Heart left ventricle (tissue), 16 donors: ENCODE measurements around the gene CLSTN2. TPM values are rescaled to one million over a fixed set of nuclear protein-coding genes. Genes with fewer than 3 reads are reported as not detected.

Experiments used
- ATAC-seq, 4 donors: fragments of 200-7000 bp; cut with Tn5 transposase; one replicate each; pipeline ENCODE4 v1.9.1; 2020 to 2022; ENCODE audit warnings: moderate library complexity in 4 of 4, mild to moderate bottlenecking in 3 of 4, moderate number of reproducible peaks in 1 of 4
- DNase-seq, 5 donors: peaks; one replicate each; pipeline ENCODE4 v3.0.0-alpha.2; 2020
- H3K27ac ChIP-seq, 12 donors: fragments of 200-600 bp; sonication (generic) in 4 of 12; one replicate each; pipeline versions ENCODE4 v1.5.0 to v1.8.0; 2016 to 2022; ENCODE audit warnings: mild to moderate bottlenecking in 2 of 12
- H3K27me3 ChIP-seq, 9 donors: fragments of 200-600 bp; sonication (generic) in 2 of 9; one replicate each; pipeline versions ENCODE4 v1.5.1 to v1.8.0; 2016 to 2022; ENCODE audit warnings: mild to moderate bottlenecking in 3 of 9
- H3K36me3 ChIP-seq, 9 donors: fragments of 200-600 bp; sonication (generic) in 2 of 9; one replicate each; pipeline versions ENCODE4 v1.5.0 to v1.8.0; 2018 to 2022; ENCODE audit warnings: mild to moderate bottlenecking in 2 of 9
- H3K4me1 ChIP-seq, 12 donors: fragments of 200-600 bp; sonication (generic) in 4 of 12; one replicate each; pipeline versions ENCODE4 v1.5.0 to v1.8.0; 2016 to 2022; ENCODE audit warnings: mild to moderate bottlenecking in 3 of 12
- H3K4me3 ChIP-seq, 12 donors: fragments of 200-600 bp; sonication (generic) in 4 of 12; one replicate each; pipeline versions ENCODE4 v1.5.0 to v1.8.0; 2017 to 2022; ENCODE audit warnings: mild to moderate bottlenecking in 9 of 12, moderate library complexity in 4 of 12
- H3K9me3 ChIP-seq, 12 donors: fragments of 200-600 bp; sonication (generic) in 4 of 12; one replicate each; pipeline versions ENCODE4 v1.5.0 to v1.8.0; 2016 to 2022; ENCODE audit warnings: mild to moderate bottlenecking in 1 of 12
- CTCF ChIP-seq, 12 donors: fragments of 200-600 bp; sonication (generic) in 4 of 12; IDR thresholded peaks; one replicate each; pipeline versions ENCODE4 v1.5.0 to v1.8.0; 2018 to 2022; ENCODE audit warnings: antibody characterized with exemption in 12 of 12, mild to moderate bottlenecking in 5 of 12
- POLR2A ChIP-seq, 2 donors: fragments of 450-650 bp; IDR thresholded peaks; one replicate each; pipeline ENCODE4 v1.6.1; 2017; ENCODE audit warnings: antibody characterized with exemption in 2 of 2, mild to moderate bottlenecking in 2 of 2, moderate library complexity in 2 of 2
- WGBS, 4 donors: extraction: QIAGEN DNeasy Blood & Tissue Kit in 2 of 4; methylation state at CpG; one replicate each; pipeline versions ENCODE4 v1.1.5 to v1.1.7; 2013 to 2018; 5-methylcytosine and 5-hydroxymethylcytosine counted together
- intact Hi-C, 10 donors: fragments of 100-400 bp; cut with DNase I; formaldehyde crosslinking; loops; one replicate each; pipeline versions ENCODE4 v1.11.1 to v1.14.2; 2022
- polyA plus RNA-seq, 2 donors: library from polyadenylated mRNA; stranded (reverse); fragments of 200-250 nt; gene quantifications; one replicate each; pipeline ENCODE4 v1.2.3, GENCODE V29; 2013
- total RNA-seq, 9 donors: library from RNA; depleted of rRNA in 2 of 9; stranded (reverse); fragments of >200 nt in 2 of 9; fragmentation: NEBNext Ultra II Directional in 3 of 9; extraction: Animal tissue kit (Norgen Biotek cat#: 25700) in 3 of 9; gene quantifications; one replicate each; pipeline versions ENCODE4 v1.1.0 to v1.2.4, GENCODE V29; 2016 to 2023
- donor health status: ischemic (EF 13 %, LVEDD 7.1; RV severe dilation, severe dysfunction).
- donor health status: healthy with polysubstance abuse.
- donor health status: DM: no; HTN: yes; CAD: no.
- donor health status: DM: no; HTN: no; CAD: no.
- donor health status: ischemic (EF 25% LVEDD 6.9; RV normal size, moderate dysfunction).
- donor health status: ischemic (EF 25% LVEDD 5.7; RV mildly dilated, moderate dysfunction).
- donor health status: healthy.
- donor health status: DM: yes; HTN: yes; CAD: no.
- donor health status: ischemic (EF 35%, LVEDD 5.7; RV mildly dilated, moderate dysfunction).
- donor health status: nonischemic (EF 11% LVEDD 7.7; RV severe dilation, severe dysfunction).
- donor health status: DM: yes; HTN: yes; CAD: no.
- donor health status: PGD.
- donor health status: ischemic (EF 29% LVEDD 5.4; RV normal size, mild dysfunction).
- donor health status: nonischemic (EF 23%, LVEDD 6.1; RV moderate dilation, normal function).

CLSTN2 gene
- total and polyA plus RNA-seq, 11 donors, result 0.69 to 7.6 (median 3.9) TPM

- H3K9me3 ChIP-seq, result no peaks in the 10 kb centered on the region
- intact Hi-C loops, result no loop called here
- peaks cover 0 to 10% (median 0%) of the 10 kb centered on the region in 12 donors for H3K4me1 ChIP-seq
- 45 to 67% (median 63%) methylated on average over 1 of the region's 1 CpG for WGBS, 4 donors
- DNase-seq (no peak), ATAC-seq (no peak)
- no peak overlapping the region for H3K27ac ChIP-seq
- no peak overlapping the region for H3K4me3 ChIP-seq
- TF ChIP-seq POLR2A (IDR thresholded peaks at IDR 0.05), result no peak
- TF ChIP-seq CTCF (IDR thresholded peaks at IDR 0.05), result no peak
- H3K36me3 ChIP-seq, result no peaks in the 10 kb centered on the region
- peaks cover 0 to 9% (median 0%) of the 10 kb centered on the region in 9 donors for H3K27me3 ChIP-seq
Observed at GRCh38 chr3:140288595-140288994, 353.6 kb downstream of the CLSTN2 start.

- no peak for DNase-seq
- Histone ChIP-seq H3K27ac (no peak overlapping the region), H3K4me1 (peaks cover 0 to 10% (median 0%) of the 10 kb centered on the region in 12 donors), H3K36me3 (no peaks in the 10 kb centered on the region), H3K4me3 (no peak overlapping the region), H3K9me3 (no peaks in the 10 kb centered on the region), H3K27me3 (peaks cover 0 to 9% (median 0%) of the 10 kb centered on the region in 9 donors)
- WGBS, 4 donors, result 44 to 65% (median 49%) methylated on average over 2 of the region's 2 CpGs
- TF ChIP-seq CTCF (IDR thresholded peaks at IDR 0.05), result no peak
- TF ChIP-seq POLR2A (IDR thresholded peaks at IDR 0.05), result no peak
- intact Hi-C loops, result loop anchor here in 1 of 10 donors (10.0 kb wide), 1 partner anchor 205 kb away; no protein-coding TSS in a partner anchor
- no peak for ATAC-seq
Observed at GRCh38 chr3:140290105-140290504, 355.1 kb downstream of the CLSTN2 start.

- ATAC-seq (peak in 1 of 4 donors; percentile 60), DNase-seq (no peak)
- intact Hi-C loops, result loop anchor here in 1 of 10 donors (10.0 kb wide), 1 partner anchor 203 kb away; no protein-coding TSS in a partner anchor
- peaks cover 0 to 1% (median 0%) of the 10 kb centered on the region in 9 donors for H3K27me3 ChIP-seq
- TF ChIP-seq POLR2A (IDR thresholded peaks at IDR 0.05) (no peak), CTCF (IDR thresholded peaks at IDR 0.05) (no peak)
- 69 to 78% (median 74%) methylated on average over 2 of the region's 2 CpGs for WGBS, 4 donors
- no peaks in the 10 kb centered on the region for H3K9me3 ChIP-seq
- no peak overlapping the region for H3K4me3 ChIP-seq
- no peak overlapping the region for H3K27ac ChIP-seq
- peaks cover 0 to 12% (median 0%) of the 10 kb centered on the region in 12 donors for H3K4me1 ChIP-seq
- H3K36me3 ChIP-seq, result no peaks in the 10 kb centered on the region
Observed at GRCh38 chr3:140292170-140292569, 357.2 kb downstream of the CLSTN2 start.

- DNase-seq, result peak in 4 of 5 donors; percentile 30 to 79 (median 55)
- Histone ChIP-seq H3K9me3 (no peaks in the 10 kb centered on the region), H3K4me1 (peaks cover 0 to 12% (median 0%) of the 10 kb centered on the region in 12 donors), H3K36me3 (no peaks in the 10 kb centered on the region), H3K27me3 (no peaks in the 10 kb centered on the region), H3K27ac (no peak overlapping the region), H3K4me3 (no peak overlapping the region)
- intact Hi-C loops, result loop anchor here in 1 of 10 donors (10.0 kb wide), 1 partner anchor 202 kb away; no protein-coding TSS in a partner anchor
- no peak for TF ChIP-seq POLR2A (IDR thresholded peaks at IDR 0.05)
- ATAC-seq, result peak; percentile 53 to 87 (median 55)
- 40 to 58% (median 53%) methylated on average over 4 of the region's 4 CpGs for WGBS, 4 donors
Observed at GRCh38 chr3:140292684-140293083, 357.7 kb downstream of the CLSTN2 start.

- no peak overlapping the region for H3K27ac ChIP-seq
- H3K36me3 ChIP-seq, result no peaks in the 10 kb centered on the region
- TF ChIP-seq POLR2A (IDR thresholded peaks at IDR 0.05), result no peak
- no peak for TF ChIP-seq CTCF (IDR thresholded peaks at IDR 0.05)
- peaks cover 0 to 12% (median 0%) of the 10 kb centered on the region in 12 donors for H3K4me1 ChIP-seq
- no peaks in the 10 kb centered on the region for H3K27me3 ChIP-seq
- no peak overlapping the region for H3K4me3 ChIP-seq
- no peaks in the 10 kb centered on the region for H3K9me3 ChIP-seq
- intact Hi-C loops, result loop anchor here in 1 of 10 donors (10.0 kb wide), 1 partner anchor 201 kb away; no protein-coding TSS in a partner anchor
- DNase-seq (no peak), ATAC-seq (no peak)
- WGBS, 4 donors, result 79 to 86% (median 82%) methylated on average over 2 of the region's 2 CpGs
Observed at GRCh38 chr3:140294058-140294457, 359.1 kb downstream of the CLSTN2 start.
